ENCODE data around the gene MT2A.

MT2A gene

DNA sequence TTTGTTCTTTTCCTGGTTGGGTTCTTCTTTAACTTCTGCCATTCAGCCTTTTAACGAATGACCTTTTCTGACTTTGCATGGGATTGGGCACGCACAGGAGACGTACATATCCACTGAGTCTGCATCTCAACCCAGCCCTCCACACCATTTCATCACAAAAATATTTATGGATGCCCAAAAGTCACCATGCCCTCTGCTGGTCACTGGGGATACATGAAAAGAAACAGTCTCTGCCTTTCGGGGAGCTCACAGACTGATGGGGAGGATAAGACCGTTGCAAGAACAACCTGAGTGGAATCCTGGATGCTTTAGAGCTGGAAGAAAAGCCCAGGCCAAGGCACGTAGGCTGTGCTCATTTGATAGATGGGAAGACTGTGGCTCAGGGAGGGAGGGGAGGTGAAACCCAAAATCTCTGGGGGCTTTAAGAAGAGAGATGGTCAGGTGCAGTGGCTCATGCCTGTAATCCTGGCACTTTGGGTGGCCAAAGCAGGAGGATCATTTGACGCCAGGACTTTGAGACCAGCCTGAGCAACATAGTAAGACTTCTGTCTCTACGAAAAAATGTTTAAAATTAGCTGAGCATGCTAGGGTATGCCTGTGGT lies 7.9 kb upstream of the MT2A start:
- peak; percentile 86 for DNase-seq (ENCODE audit: low spot score)

DNA sequence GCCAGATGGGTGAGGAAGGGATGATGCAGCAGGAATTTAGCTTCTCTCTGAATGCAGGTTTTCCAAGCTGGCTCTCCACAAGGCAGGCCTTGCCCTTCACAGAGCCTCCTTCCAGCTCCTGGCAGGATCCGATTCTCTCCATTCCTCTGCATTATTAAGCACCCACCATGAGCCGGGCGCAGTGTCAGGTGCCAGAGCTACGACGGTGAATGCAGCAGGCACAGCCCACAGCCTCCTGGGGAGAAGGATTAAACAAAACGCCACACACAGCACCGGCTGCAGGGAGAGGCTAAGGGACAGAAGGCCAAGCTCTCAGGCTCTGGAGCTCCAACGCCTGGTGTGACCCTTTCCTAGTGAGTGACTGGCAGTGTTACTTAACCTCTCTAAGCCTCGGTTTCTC lies 7.1 kb upstream of the MT2A start:
- DNase-seq (ENCODE audit: low spot score), result no peak

DNA sequence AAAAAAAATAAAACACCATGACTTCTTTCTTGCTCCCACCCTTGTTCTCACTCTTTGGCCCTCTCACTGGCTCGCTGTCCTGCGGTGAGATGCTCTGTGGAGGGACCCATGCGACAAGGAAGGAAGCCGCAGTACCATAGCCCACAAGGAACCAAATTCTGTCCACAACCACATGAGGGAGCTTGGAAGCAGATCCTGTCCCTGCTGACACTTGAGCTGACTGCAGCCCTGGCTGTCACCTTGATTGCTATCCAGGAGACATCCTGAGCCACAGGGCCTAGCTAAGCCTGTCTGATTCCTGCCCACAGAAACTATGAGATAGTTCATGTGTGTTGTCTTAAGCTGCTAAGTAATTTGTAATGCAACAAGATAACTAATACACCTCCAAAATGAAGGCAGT lies 4.8 kb upstream of the MT2A start:
- peak; percentile 86 for DNase-seq (ENCODE audit: low spot score)

GRCh38 chr16:56604966-56605365 lies 3.4 kb upstream of the MT2A start:
- no peak for DNase-seq (ENCODE audit: low spot score)

DNA sequence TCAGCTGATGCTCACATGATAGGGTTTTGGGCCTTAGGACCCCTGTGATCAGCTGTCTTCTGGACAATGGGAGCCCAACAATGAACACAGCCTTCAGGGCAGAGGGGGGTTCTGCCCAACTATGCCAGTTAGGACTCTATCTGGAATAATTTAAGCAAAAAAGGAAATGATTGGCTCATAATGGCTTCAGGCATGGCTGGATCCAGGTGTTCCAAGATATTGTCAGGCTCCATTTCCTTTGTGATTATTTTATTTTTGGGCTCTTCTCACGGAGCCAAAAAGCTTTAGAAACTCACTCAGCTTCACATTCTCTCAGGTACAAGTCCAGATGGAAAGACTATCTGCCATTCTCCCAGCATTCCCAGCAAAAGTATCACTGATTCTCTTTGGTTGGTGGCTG lies 2.9 kb upstream of the MT2A start:
- no peak for DNase-seq (ENCODE audit: low spot score)

- DNase-seq (ENCODE audit: low spot score), result no peak
Measured at GRCh38 chr16:56606071-56606475, 2.3 kb upstream of the MT2A start.

GRCh38 chr16:56606476-56607108 lies 1.8 kb upstream of the MT2A start:
- no peak for DNase-seq (ENCODE audit: low spot score)

DNA sequence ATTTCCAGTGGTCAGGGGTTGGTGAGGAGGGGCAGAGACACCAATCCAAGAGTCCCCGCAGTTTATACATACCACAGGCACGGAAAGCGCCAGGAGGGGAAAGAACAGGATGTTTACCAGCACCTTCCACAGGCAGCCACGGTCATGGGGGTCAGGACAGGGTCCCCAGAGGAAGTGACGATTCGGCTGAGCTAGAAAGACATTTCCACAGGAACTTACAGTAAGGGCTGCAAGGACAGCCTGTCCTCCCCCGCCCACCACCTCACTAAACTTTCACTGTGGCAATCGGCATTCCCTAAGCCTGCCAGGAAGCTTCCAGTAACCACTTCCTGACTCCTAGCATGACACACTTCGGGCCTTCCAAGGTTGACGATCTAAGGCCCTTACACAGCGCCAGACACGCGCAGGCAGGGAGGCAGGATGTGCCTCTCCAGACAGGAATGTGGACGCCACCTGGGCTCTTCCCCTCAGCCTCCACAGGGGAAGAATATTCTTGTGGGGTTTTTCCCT lies 1.2 kb upstream of the MT2A start:
- no peak for DNase-seq (ENCODE audit: low spot score)

- no peak for DNase-seq (ENCODE audit: low spot score)
Measured at GRCh38 chr16:56607675-56608042, 725 bp upstream of the MT2A start.

DNA sequence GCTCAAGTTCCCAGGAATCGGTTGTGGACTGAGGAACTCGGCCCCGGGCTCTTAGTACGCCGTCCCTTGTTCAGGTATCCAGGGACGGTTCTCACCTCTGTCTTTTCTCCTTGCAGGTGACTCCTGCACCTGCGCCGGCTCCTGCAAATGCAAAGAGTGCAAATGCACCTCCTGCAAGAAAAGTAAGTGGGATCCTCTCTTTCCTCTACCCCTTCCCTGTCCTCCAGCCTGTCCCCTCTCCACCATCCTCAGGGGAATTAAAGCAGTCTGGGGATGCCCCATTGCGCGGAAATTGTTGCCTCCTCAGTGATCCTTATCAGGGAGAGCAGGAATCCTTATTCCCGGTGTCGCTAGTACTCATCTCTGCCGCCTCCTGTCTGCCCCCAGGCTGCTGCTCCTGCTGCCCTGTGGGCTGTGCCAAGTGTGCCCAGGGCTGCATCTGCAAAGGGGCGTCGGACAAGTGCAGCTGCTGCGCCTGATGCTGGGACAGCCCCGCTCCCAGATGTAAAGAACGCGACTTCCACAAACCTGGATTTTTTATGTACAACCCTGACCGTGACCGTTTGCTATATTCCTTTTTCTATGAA lies 585 bp downstream of the MT2A start:
- no peak for DNase-seq (ENCODE audit: low spot score)

DNA sequence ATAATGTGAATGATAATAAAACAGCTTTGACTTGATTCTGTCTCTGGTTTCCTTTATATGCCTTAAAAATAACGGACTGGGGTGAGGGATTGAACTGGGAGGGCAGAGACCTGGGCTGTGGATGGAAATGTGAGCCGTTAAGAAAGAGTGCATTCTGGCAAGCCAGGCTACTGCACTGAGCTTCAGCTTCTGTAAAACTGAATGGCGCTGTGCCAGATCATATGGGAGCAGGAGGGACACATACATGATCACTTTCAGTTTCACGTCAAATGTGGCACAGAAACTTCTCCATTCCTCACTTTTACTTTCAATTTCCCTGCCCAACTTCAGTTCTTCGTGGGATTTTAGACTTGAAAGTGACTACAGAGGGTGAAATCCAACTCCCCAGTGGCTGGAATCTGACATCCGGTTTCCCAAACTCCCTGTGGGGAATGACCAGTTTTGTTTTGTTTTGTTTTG lies 1.1 kb downstream of the MT2A start:
- DNase-seq (ENCODE audit: low spot score), result peak; percentile 85

DNA sequence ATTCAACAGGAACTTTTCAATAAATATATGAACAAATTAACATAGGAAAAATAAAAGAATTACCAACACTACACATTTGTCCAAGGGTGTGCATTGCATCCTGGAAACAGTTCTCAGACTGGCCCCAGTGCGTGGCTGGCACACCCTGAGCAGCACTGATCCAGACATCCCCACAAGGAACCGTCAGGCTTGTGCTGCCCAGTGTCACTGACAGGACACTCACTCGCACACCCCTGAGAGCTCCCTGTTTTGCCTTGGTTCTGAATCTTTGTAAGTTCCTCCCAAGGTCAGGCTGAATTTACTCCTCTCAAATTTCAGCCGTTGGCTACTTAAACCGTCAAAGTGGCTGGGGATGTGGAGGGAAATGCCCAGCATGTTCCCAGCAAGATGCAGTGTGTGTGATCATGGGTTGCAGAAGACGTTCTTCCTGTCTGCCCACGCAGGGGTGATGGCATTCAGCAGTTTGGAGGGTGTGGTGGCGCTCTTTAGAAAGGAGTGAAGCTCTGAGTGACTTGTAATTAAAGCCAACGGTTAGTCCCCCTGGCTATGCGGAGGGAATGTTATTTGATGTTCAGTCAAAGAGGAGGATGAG lies 1.7 kb downstream of the MT2A start:
- peak; percentile 54 for DNase-seq (ENCODE audit: low spot score)

- DNase-seq (ENCODE audit: low spot score), result no peak
Measured at GRCh38 chr16:56610609-56611111, 2.3 kb downstream of the MT2A start.

DNA sequence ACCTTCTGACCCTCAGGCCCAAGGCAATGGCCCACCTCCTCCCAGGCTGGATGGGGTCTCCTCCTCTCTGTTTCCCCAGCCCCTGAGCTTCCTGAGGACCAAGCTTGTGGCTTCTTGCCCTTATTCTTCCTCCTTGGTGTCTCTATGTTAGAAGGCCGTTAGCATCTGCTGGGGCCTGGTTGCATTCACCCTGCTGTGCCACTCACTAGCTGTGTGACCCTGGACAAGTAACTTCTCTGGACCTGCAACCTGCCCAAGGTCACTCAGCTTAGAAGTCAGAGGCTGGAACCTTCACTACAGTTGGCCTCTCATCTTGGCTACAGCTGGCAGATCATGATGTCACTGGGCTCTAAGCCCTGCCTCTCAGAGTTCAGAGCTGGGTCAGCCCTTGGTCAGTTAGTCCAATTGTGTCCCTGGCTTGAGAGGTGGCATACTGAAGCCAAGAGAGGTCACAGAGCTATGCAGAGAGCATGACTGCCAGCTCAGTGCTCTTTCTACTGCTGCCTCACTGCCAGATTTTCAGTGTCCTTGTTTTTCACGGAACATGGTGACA lies 3.0 kb downstream of the MT2A start:
- DNase-seq (ENCODE audit: low spot score), result peak; percentile 72

GRCh38 chr16:56613706-56614105 lies 5.3 kb downstream of the MT2A start:
- no peak for DNase-seq (ENCODE audit: low spot score)

DNA sequence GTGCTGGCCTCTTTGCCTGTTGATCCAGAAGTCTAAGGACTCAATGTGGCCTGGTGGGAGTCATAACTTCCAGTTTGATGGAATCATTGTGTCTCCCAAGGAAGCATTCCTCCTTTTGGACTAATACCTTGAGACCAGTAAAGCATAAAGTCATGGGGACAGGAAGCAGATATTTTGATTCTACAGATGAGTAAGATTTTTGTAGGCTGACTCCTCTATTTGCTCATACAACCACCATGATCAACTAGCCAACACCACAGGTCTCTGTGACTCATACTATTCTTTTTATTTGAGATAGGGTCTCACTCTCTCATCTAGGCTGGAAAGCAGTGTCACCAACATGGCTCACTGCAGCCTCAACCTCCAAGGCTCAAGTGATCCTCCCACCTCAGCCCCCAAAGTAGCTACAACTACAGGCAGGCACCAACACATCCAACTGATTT lies 6.2 kb downstream of the MT2A start:
- no peak for DNase-seq (ENCODE audit: low spot score)

DNA sequence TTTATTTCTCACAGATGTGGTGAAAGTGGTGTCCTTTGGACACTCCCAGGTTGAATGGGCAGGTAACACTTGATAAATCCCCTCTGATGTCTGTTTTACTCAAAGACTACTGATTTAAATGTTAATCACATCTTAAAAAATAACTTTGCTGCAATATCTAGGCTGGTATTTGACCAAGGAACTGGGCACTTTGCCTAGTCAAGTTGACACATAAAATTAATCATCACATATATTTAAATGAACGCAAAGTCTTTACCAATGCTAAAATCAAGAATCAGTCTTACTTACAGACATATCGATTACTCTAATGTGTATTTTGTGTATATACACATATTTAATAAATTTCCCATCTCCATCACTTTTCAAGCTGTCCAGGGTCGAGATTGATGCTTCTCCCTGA lies 7.0 kb downstream of the MT2A start:
- no peak for DNase-seq (ENCODE audit: low spot score)

DNA sequence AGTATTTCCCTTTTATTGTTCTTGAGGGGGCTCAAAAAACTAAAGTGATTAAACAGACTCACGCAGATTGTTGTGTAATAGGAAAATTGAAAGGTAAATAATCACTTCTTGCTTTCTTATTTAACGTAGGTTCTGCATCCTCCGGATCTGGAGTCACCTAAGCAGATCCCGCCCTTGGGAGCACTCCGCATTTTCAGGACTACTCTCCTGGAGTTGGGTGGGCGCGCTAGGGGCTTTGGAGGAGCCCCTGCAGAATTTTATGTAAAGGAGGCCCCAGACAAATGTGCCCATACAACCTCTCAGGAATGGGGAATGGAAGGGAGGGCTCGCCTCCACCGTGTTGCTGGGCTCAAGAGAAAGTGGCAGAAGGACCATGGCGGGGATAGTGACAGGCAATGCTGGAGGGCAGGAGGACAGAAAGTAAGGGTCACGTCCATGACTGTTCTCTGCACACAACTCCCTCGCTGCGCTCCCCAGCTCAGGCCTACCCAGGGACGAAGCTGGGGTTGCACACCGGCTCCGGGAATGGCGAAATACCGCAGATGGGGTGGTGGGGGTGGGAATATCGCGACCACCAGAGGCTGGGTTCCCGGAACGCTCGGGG lies 8.3 kb downstream of the MT2A start:
- DNase-seq (ENCODE audit: low spot score), result no peak

DNA sequence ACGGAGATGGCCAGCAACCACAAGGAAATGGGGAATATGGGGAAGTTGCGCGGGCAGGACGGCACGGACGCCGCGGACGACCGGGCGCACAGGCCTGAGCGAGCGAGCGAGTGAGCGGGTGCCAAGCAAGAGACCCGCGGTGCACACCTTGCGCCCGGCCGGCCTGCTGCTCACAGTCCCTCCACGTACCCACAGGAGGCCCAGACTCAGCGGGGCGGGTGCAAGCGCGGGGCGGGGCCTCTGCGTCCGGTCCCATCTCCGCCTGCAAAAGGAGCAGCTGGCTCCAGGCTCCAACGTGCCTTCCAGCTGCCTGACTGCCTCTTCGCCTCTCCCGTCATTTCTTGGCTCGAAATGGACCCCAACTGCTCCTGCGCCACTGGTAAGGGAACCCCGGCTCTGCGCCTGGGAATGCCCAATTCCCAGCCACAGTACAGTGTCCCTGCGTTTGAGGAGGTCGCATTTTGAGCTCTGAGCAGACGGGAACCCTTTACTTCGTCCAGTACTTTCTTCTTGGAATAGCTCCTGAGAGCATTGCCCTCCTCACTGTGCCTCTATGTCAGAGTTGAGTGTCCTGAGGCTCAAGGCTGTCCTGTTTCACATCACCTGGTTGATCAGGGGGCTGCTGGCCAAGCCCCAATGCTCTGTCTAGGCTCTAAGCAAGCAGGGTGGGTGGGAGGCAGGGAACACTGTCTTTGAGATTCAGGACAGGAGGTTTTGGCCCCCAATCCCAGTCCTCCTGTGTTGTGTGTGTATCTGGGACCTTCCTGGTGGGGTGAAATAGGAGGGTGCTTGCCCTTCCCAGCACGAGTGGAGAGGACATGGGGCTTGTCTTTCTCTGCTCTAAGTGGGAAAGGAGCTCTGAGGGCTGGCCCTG lies 9.1 kb downstream of the MT2A start:
- DNase-seq (ENCODE audit: low spot score), result peak; percentile 56

DNA sequence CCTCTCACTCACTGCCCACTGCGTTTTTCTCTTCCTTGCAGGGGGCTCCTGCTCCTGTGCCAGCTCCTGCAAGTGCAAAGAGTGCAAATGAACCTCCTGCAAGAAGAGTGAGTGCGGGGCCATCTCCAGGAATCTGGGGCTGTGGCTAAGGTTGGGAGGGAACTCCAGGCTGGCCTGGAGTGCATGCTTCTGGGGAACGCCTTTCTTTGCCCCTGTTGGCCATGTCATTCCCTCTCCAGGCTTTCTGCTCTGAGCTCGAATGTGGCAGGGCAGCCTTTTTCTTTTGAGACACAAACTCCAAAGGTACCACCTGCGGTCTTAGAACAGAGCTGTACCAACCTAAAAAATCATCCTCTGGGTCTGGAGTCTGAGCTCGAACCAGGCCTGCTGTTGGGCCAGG lies 9.8 kb downstream of the MT2A start:
- DNase-seq (ENCODE audit: low spot score), result no peak

DNA sequence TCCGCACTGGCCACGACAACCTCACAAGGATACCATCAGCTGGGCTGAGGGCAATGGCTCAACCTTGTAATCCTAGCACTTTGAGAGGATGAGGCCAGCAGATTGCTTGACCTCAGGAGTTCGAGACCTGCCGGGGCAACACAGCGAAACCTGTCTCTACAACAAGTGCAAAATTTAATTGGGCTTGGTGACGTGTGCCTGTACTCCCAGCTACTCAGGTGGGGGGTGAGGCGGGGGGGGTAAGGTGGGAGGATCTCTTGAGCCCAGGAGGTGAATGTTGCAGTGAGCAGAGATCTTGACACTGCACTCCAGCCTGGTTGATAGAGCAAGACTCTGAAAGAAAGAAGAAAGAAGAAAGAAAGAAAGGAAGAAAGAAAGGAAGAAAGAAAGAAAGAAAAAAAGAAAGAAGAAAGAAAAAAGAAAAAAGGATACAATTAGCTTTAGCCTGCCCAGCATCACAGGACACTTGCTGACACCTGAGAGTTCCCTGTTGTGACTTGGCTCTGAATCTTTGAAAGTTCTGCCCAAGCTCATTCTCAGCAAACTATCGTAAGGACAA lies 12.0 kb downstream of the MT2A start:
- DNase-seq (ENCODE audit: low spot score), result no peak
